K562 (cell line): ENCODE data around the gene NANS. TPM values are rescaled to one million over a fixed set of nuclear protein-coding genes. Genes with fewer than 3 reads are reported as not detected.
A peak's percentile ranks its signal among the peaks of the same experiment; 100 is the strongest.

ENCODE experiments used
- ATAC-seq: fragments of 200-7000 bp; cut with Tn5 transposase; 3 replicates; pipeline ENCODE4 v1.9.1; 2020; ENCODE audit warnings: moderate library complexity
- BruUV-seq: library from RNA; stranded (reverse); fragments of 400-500 nt; replicated peaks from 2 replicates; lab custom pipeline; 2021; lab: Mats Ljungman, UMichigan
- CTCF ChIA-PET: fragments of 300-600 bp; formaldehyde crosslinking; extraction: SDS; loops from one replicate; lab custom pipeline; 2021; ENCODE audit warnings: low intra/inter-chr PET ratio; lab: Yijun Ruan, JAX
- POLR2A ChIA-PET: fragments of 300-600, 350-650 bp; sonication (Branson Sonifier 250); formaldehyde crosslinking; extraction: SDS; loops from one replicate; lab custom pipeline; 2021; ENCODE audit warnings: antibody characterized with exemption, inconsistent platforms; lab: Yijun Ruan, JAX
- DNase-seq, 4 experiments: peaks; one replicate each; pipeline versions ENCODE4 v3.0.0 to v3.0.0-alpha.2; 2011 to 2018; ENCODE audit warnings: low spot score in 3 of 4, mixed read lengths in 3 of 4; ENCODE audit errors: extremely low read depth in 1 of 4
- FAIRE-seq: peaks from 2 replicates; lab custom pipeline; 2011; peaks lifted over from hg19 to GRCh38; lab: Jason Lieb, UNC
- H2AFZ ChIP-seq: 2 replicates; pipeline ENCODE4 v1.6.0; 2011; ENCODE audit warnings: low read depth, low read length, control low read depth, inconsistent platforms
- H3K27ac ChIP-seq: fragments of 200-600 bp; 3 replicates; pipeline ENCODE4 v1.8.0; 2011; ENCODE audit warnings: low read depth, mild to moderate bottlenecking, control low read depth, inconsistent platforms, low read length, moderate library complexity, mixed read lengths; ENCODE audit errors: extremely low read depth
- H3K27me3 ChIP-seq, 2 experiments: fragments of 300-600 bp in 1 of 2; 2 replicates in 1 of 2; 3 replicates in 1 of 2; pipeline versions ENCODE4 v1.6.0 to v1.8.0; 2011; ENCODE audit warnings: inconsistent platforms in 2 of 2, low read length in 2 of 2, mild to moderate bottlenecking in 1 of 2, mixed read lengths in 1 of 2, moderate library complexity in 1 of 2; ENCODE audit not compliant: control insufficient read depth in 2 of 2, insufficient read depth in 2 of 2
- H3K36me3 ChIP-seq: fragments of 300-600 bp; 3 replicates; pipeline ENCODE4 v1.8.0; 2011; ENCODE audit warnings: mild to moderate bottlenecking, low read length, inconsistent platforms; ENCODE audit not compliant: control insufficient read depth, insufficient read depth
- H3K4me1 ChIP-seq, 2 experiments: fragments of 200-600 bp in 1 of 2; replicated peaks in 1 of 2; 2 replicates in 1 of 2; 3 replicates in 1 of 2; pipeline versions ENCODE4 v1.5.1 to v1.8.0; 2011; ENCODE audit warnings: inconsistent platforms in 2 of 2, low read length in 2 of 2, mild to moderate bottlenecking in 1 of 2, mixed read lengths in 1 of 2, moderate library complexity in 1 of 2; ENCODE audit not compliant: control insufficient read depth in 2 of 2, insufficient read depth in 2 of 2
- H3K4me2 ChIP-seq: 2 replicates; pipeline ENCODE4 v1.6.1; 2011; ENCODE audit warnings: low read length, control low read depth, inconsistent platforms, mixed read lengths; ENCODE audit not compliant: insufficient read depth
- H3K4me3 ChIP-seq: fragments of 200-600 bp; sonication (generic), shearing (Covaris generic); 2 replicates; pipeline ENCODE4 v1.5.1; 2016; ENCODE audit warnings: control low read depth, inconsistent platforms
- H3K79me2 ChIP-seq: fragments of 200-600 bp; 3 replicates; pipeline ENCODE4 v1.8.0; 2011; ENCODE audit warnings: low read length, inconsistent platforms; ENCODE audit not compliant: control insufficient read depth, insufficient read depth
- H3K9ac ChIP-seq, 2 experiments: 2 replicates each; pipeline versions ENCODE4 v1.6.0 to v1.6.1; 2011; ENCODE audit warnings: low read depth in 2 of 2, low read length in 2 of 2, control low read depth in 1 of 2, inconsistent platforms in 1 of 2, mild to moderate bottlenecking in 1 of 2, mixed read lengths in 1 of 2; ENCODE audit not compliant: insufficient read depth in 1 of 2
- H3K9me1 ChIP-seq: one replicate; pipeline ENCODE4 v1.6.0; 2011; ENCODE audit warnings: inconsistent platforms, mild to moderate bottlenecking, low read length, moderate library complexity; ENCODE audit not compliant: control insufficient read depth, insufficient read depth
- H3K9me3 ChIP-seq: replicated peaks from 2 replicates; pipeline ENCODE4 v1.5.1; 2011; ENCODE audit warnings: low read depth, low read length, inconsistent platforms; ENCODE audit not compliant: control insufficient read depth, insufficient read depth
- H4K20me1 ChIP-seq: replicated peaks from 2 replicates; pipeline ENCODE4 v1.6.1; 2011; ENCODE audit warnings: low read length, inconsistent platforms, mixed read lengths; ENCODE audit not compliant: control insufficient read depth, insufficient read depth
- CREBBP ChIP-seq: IDR thresholded peaks from one replicate; pipeline ENCODE4 v1.6.1; 2012; ENCODE audit warnings: low read depth, mild to moderate bottlenecking, control low read depth, inconsistent platforms, low read length
- ZBTB34 ChIP-seq: fragments of 250-450 bp; sonication (Bioruptor Pico); IDR thresholded peaks from 2 replicates; pipeline ENCODE4 v1.8.0; 2021; ENCODE audit warnings: mild to moderate bottlenecking, moderate library complexity
- ZNF316 ChIP-seq: fragments of 450-650 bp; IDR thresholded peaks from 2 replicates; pipeline ENCODE4 v1.6.1; 2016
- WGBS: fragments of 100-300 bp; shearing (Covaris generic); methylation state at CpG from one replicate; pipeline ENCODE4 v1.1.6; 2016; ENCODE audit warnings: low coverage, mixed read lengths; ENCODE audit not compliant: insufficient coverage; ENCODE audit errors: missing lambda C conversion rate; 5-methylcytosine and 5-hydroxymethylcytosine counted together
- in situ Hi-C: fragments of 300-500 bp; cut with MboI; formaldehyde crosslinking; loops from 4 replicates; pipeline ENCODE4 v1.15.0; 2018; ENCODE audit warnings: inconsistent platforms, mixed read lengths
- intact Hi-C: fragments of 100-400 bp; cut with micrococcal nuclease; formaldehyde crosslinking; loops from 2 replicates; pipeline ENCODE4 v1.14.2; 2022
- polyA plus RNA-seq, 8 experiments: library from polyadenylated mRNA; depleted of rRNA in 4 of 8; stranded (reverse) in 5 of 8; unstranded in 3 of 8; fragments of >200 nt; fragmentation: Nextera tagmentation in 2 of 8; fragmentation: Illumina TruSeq in 1 of 8; extraction: Ambion mirVana in 2 of 8; extraction: Trizol in 1 of 8; gene quantifications; 2 replicates each; pipeline versions ENCODE4 v1.2.1 to v1.2.3, GENCODE V29; 2011 to 2014; ENCODE audit warnings: inconsistent platforms in 1 of 8, missing spikeins in 1 of 8
- total RNA-seq, 7 experiments: library from RNA; depleted of rRNA in 6 of 7; stranded (reverse); fragments of >200 nt in 6 of 7; fragmentation: Illumina TruSeq in 2 of 7; extraction: Trizol in 2 of 7; gene quantifications; 2 replicates each; pipeline versions ENCODE4 v1.2.1 to v1.2.3, GENCODE V29; 2011 to 2021; ENCODE audit warnings: low replicate concordance in 1 of 7
- TF ChIP-seq, protein P1 (sequence below), 2 experiments: fragments of 450-650 bp in 1 of 2; sonication (generic) in 1 of 2; formaldehyde crosslinking in 1 of 2; IDR thresholded peaks in 1 of 2; conservative IDR thresholded peaks in 1 of 2; 2 replicates each; pipeline versions ENCODE4 v1.6.1 to v1.8.1; 2016 to 2023; ENCODE audit warnings: mild to moderate bottlenecking in 2 of 2, moderate library complexity in 2 of 2, inconsistent platforms in 1 of 2, missing genetic modification reagents in 1 of 2

The NANS gene
- total and polyA plus RNA-seq, 9 of the 15 experiments (the other 6 are each of a cell fraction or from before 2014, with no cell fraction given) = 37.1 to 181 (median 137) TPM

- in situ Hi-C loops = no loop called here
- H3K9ac ChIP-seq = no peak overlapping the region
- BruUV-seq = no TSS peak
- POLR2A ChIA-PET = no interaction called here
- TF ChIP-seq, protein P1, sequence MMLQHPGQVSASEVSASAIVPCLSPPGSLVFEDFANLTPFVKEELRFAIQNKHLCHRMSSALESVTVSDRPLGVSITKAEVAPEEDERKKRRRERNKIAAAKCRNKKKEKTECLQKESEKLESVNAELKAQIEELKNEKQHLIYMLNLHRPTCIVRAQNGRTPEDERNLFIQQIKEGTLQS (IDR thresholded peaks at IDR 0.05) = no peak
- TF ChIP-seq, protein P1 (CRISPR knock-in tag; conservative IDR thresholded peaks at IDR 0.05) = no peak
- TF ChIP-seq CREBBP = no peak
- TF ChIP-seq ZNF316 = peak; percentile 56
- no peak for TF ChIP-seq ZBTB34 (CRISPR knock-in tag)
- TF ChIP-seq, all 486 proteins: peak for 1
- FAIRE-seq (no peak), ATAC-seq (no peak), DNase-seq (no peak)
- Histone ChIP-seq H4K20me1 (no peaks in the 10 kb centered on the region), H3K36me3 (peaks cover 23% of the 10 kb centered on the region), H3K4me3 (no peak overlapping the region), H3K9me1 (no peaks in the 10 kb centered on the region), H3K4me1 (peaks cover 12 to 14% of the 10 kb centered on the region in 2 experiments; a peak in 3 of 5 replicates), H3K27me3 (no peaks in the 10 kb centered on the region), H3K9me3 (peaks cover 4% of the 10 kb centered on the region; the same call in 1 of the 2 replicates), H3K79me2 (peaks cover 41% of the 10 kb centered on the region), H3K27ac (no peak overlapping the region), H3K4me2 (no peak overlapping the region), H2AFZ (peak overlapping the region; percentile 18)
- CTCF ChIA-PET = no interaction called here
- WGBS = 93% methylated on average over 5 of the region's 5 CpGs
- intact Hi-C loops = no loop called here
Measured at GRCh38 chr9:98043915-98044314, 12.6 kb upstream of the NANS start.
